H9 (cell line): ENCODE data around the gene TMEM92. TPM values are rescaled to one million over a fixed set of nuclear protein-coding genes. Genes with fewer than 3 reads are reported as not detected.
A peak's percentile ranks its signal among the peaks of the same experiment; 100 is the strongest.

Source experiments
- DNase-seq: peaks from one replicate; pipeline ENCODE4 v3.0.0-alpha.2; 2017
- H2AFZ ChIP-seq: one replicate; pipeline ENCODE4 v1.6.1; 2013; ENCODE audit warnings: mild to moderate bottlenecking, low read length, control low read depth, moderate library complexity
- H2AK5ac ChIP-seq: 2 replicates; pipeline ENCODE4 v1.6.1; 2013; ENCODE audit warnings: low read length, control low read depth, mixed read lengths; ENCODE audit not compliant: insufficient read length
- H2BK120ac ChIP-seq: one replicate; pipeline ENCODE4 v1.6.1; 2013; ENCODE audit warnings: low read depth, mild to moderate bottlenecking, low read length, control low read depth, inconsistent platforms; ENCODE audit not compliant: poor library complexity, severe bottlenecking
- H2BK12ac ChIP-seq: 2 replicates; pipeline ENCODE4 v1.6.1; 2013; ENCODE audit warnings: low read length, control low read depth, mixed read lengths, low read depth; ENCODE audit not compliant: insufficient read length
- H2BK15ac ChIP-seq: 2 replicates; pipeline ENCODE4 v1.6.1; 2013; ENCODE audit warnings: low read depth, low read length, control low read depth
- H2BK20ac ChIP-seq: one replicate; pipeline ENCODE4 v1.6.1; 2013; ENCODE audit warnings: low read depth, mild to moderate bottlenecking, low read length, control low read depth, inconsistent platforms; ENCODE audit not compliant: poor library complexity, severe bottlenecking
- H2BK5ac ChIP-seq: 2 replicates; pipeline ENCODE4 v1.6.1; 2013; ENCODE audit warnings: low read length, control low read depth, mixed read lengths; ENCODE audit not compliant: insufficient read length
- H3K14ac ChIP-seq: 2 replicates; pipeline ENCODE4 v1.6.1; 2013; ENCODE audit warnings: low read length, control low read depth; ENCODE audit not compliant: insufficient read depth
- H3K18ac ChIP-seq: 2 replicates; pipeline ENCODE4 v1.6.1; 2013; ENCODE audit warnings: low read depth, mild to moderate bottlenecking, mixed read lengths, low read length, control low read depth; ENCODE audit not compliant: insufficient read length
- H3K23ac ChIP-seq: 2 replicates; pipeline ENCODE4 v1.6.1; 2013; ENCODE audit warnings: low read length, control low read depth, mixed read lengths, low read depth; ENCODE audit not compliant: insufficient read length
- H3K23me2 ChIP-seq: 2 replicates; pipeline ENCODE4 v1.6.1; 2013; ENCODE audit warnings: low read depth, mild to moderate bottlenecking, mixed read lengths, low read length, control low read depth; ENCODE audit not compliant: insufficient read length, poor library complexity, severe bottlenecking
- H3K27ac ChIP-seq: 2 replicates; pipeline ENCODE4 v1.5.1; 2013; ENCODE audit warnings: low read length, control low read depth, mixed read lengths, low read depth; ENCODE audit not compliant: insufficient read length
- H3K27me3 ChIP-seq: 2 replicates; pipeline ENCODE4 v1.6.1; 2013; ENCODE audit warnings: low read length, control low read depth, inconsistent platforms; ENCODE audit not compliant: insufficient read depth
- H3K4ac ChIP-seq: 2 replicates; pipeline ENCODE4 v1.6.1; 2013; ENCODE audit warnings: low read depth, mild to moderate bottlenecking, control low read depth, inconsistent platforms, low read length, moderate library complexity
- H3K4me1 ChIP-seq: 2 replicates; pipeline ENCODE4 v1.6.1; 2013; ENCODE audit warnings: low read length, control low read depth, inconsistent platforms; ENCODE audit not compliant: insufficient read depth
- H3K4me2 ChIP-seq: 2 replicates; pipeline ENCODE4 v1.6.1; 2013; ENCODE audit warnings: low read length, control low read depth, mixed read lengths; ENCODE audit not compliant: insufficient read length, insufficient read depth
- H3K56ac ChIP-seq: 2 replicates; pipeline ENCODE4 v1.6.1; 2013; ENCODE audit warnings: low read depth, mild to moderate bottlenecking, mixed read lengths, low read length, control low read depth; ENCODE audit not compliant: insufficient read length
- H3K79me1 ChIP-seq: 2 replicates; pipeline ENCODE4 v1.6.1; 2013; ENCODE audit warnings: low read depth, mild to moderate bottlenecking, moderate library complexity, low read length, control low read depth, inconsistent platforms; ENCODE audit not compliant: insufficient read depth, poor library complexity, severe bottlenecking
- H3K79me2 ChIP-seq: 2 replicates; pipeline ENCODE4 v1.6.1; 2013; ENCODE audit warnings: low read length, control low read depth, inconsistent platforms; ENCODE audit not compliant: insufficient read depth
- H3K9ac ChIP-seq: 2 replicates; pipeline ENCODE4 v1.6.1; 2013; ENCODE audit warnings: low read length, control low read depth, mixed read lengths; ENCODE audit not compliant: insufficient read length; ENCODE audit errors: extremely low read depth
- H3K9me3 ChIP-seq: one replicate; pipeline ENCODE4 v1.6.1; 2013; ENCODE audit warnings: low read depth, low read length, inconsistent platforms; ENCODE audit not compliant: control insufficient read depth
- H3T11ph ChIP-seq: one replicate; pipeline ENCODE4 v1.6.1; 2013; ENCODE audit warnings: mild to moderate bottlenecking, low read length, control low read depth, inconsistent platforms
- H4K20me1 ChIP-seq: one replicate; pipeline ENCODE4 v1.6.1; 2013; ENCODE audit not compliant: control insufficient read depth, insufficient read length, insufficient read depth
- H4K5ac ChIP-seq: 2 replicates; pipeline ENCODE4 v1.6.1; 2013; ENCODE audit warnings: low read depth, mild to moderate bottlenecking, mixed read lengths, low read length, control low read depth; ENCODE audit not compliant: insufficient read length
- H4K8ac ChIP-seq: replicated peaks from 2 replicates; pipeline ENCODE4 v1.6.1; 2013; ENCODE audit warnings: low read length, control low read depth, mixed read lengths, low read depth; ENCODE audit not compliant: insufficient read length
- H4K91ac ChIP-seq: 2 replicates; pipeline ENCODE4 v1.6.1; 2013; ENCODE audit warnings: low read depth, mild to moderate bottlenecking, moderate library complexity, mixed read lengths, low read length, control low read depth; ENCODE audit not compliant: insufficient read length
- H3K27ac Mint-ChIP-seq, 3 experiments: 2 replicates in 2 of 3; 3 replicates in 1 of 3; pipeline ENCODE4 v1.8.0; 2020 to 2021; ENCODE audit warnings: mixed read lengths in 3 of 3, mild to moderate bottlenecking in 1 of 3, moderate library complexity in 1 of 3
- H3K27me3 Mint-ChIP-seq: 2 replicates; pipeline ENCODE4 v1.8.0; 2021; ENCODE audit warnings: low read depth, mild to moderate bottlenecking, moderate library complexity, mixed read lengths
- H3K36me3 Mint-ChIP-seq, 3 experiments: 2 replicates in 2 of 3; 3 replicates in 1 of 3; pipeline ENCODE4 v1.8.0; 2020 to 2021; ENCODE audit warnings: low read depth in 3 of 3, mixed read lengths in 3 of 3; ENCODE audit not compliant: insufficient read depth in 1 of 3
- H3K4me1 Mint-ChIP-seq, 2 experiments: 2 replicates each; pipeline ENCODE4 v1.8.0; 2020; ENCODE audit warnings: mixed read lengths in 2 of 2
- H3K4me3 Mint-ChIP-seq, 2 experiments: 2 replicates in 1 of 2; 3 replicates in 1 of 2; pipeline ENCODE4 v1.8.0; 2020 to 2021; ENCODE audit warnings: mild to moderate bottlenecking in 2 of 2, mixed read lengths in 2 of 2, moderate library complexity in 1 of 2
- H3K9me3 Mint-ChIP-seq, 2 experiments: 2 replicates in 1 of 2; 3 replicates in 1 of 2; pipeline ENCODE4 v1.8.0; 2020; ENCODE audit warnings: mild to moderate bottlenecking in 2 of 2, mixed read lengths in 2 of 2, moderate library complexity in 1 of 2
- CTCF ChIP-seq: fragments of 200-600 bp; sonication (generic); conservative IDR thresholded peaks from 3 replicates; pipeline ENCODE4 v1.8.0; 2021; ENCODE audit warnings: antibody characterized with exemption, mild to moderate bottlenecking
- WGBS: extraction: QIAGEN DNeasy Blood & Tissue Kit; methylation state at CpG from one replicate; pipeline ENCODE4 v1.1.7; 2013; ENCODE audit warnings: missing lambda C conversion rate, low lambda C conversion rate, mixed read lengths; ENCODE audit not compliant: insufficient read length; ENCODE audit errors: extremely low coverage; 5-methylcytosine and 5-hydroxymethylcytosine counted together
- total RNA-seq: library from RNA; stranded (reverse); gene quantifications from 2 replicates; pipeline ENCODE4 v1.2.1, GENCODE V29; 2021

The TMEM92 gene
- total RNA-seq, 1 experiment from 2014 or later = 10.9 TPM

GRCh38 chr17:50326831-50327364 lies 52.6 kb downstream of the TMEM92 start:
- Histone ChIP-seq H2BK12ac (no peak overlapping the region), H2AK5ac (no peak overlapping the region), H3K79me2 (no peaks in the 10 kb centered on the region), H2BK120ac (no peak overlapping the region), H3T11ph (no peak overlapping the region), H3K4me2 (no peak overlapping the region), H3K27me3 (no peaks in the 10 kb centered on the region), H3K56ac (no peak overlapping the region), H3K23ac (no peak overlapping the region), H3K27ac (no peak overlapping the region), H3K9me3 (no peaks in the 10 kb centered on the region), H3K14ac (no peak overlapping the region), H3K18ac (no peak overlapping the region), H2AFZ (no peak overlapping the region), H3K4me1 (no peaks in the 10 kb centered on the region), H2BK20ac (no peak overlapping the region), H4K5ac (no peak overlapping the region), H3K79me1 (no peaks in the 10 kb centered on the region), H2BK15ac (no peak overlapping the region), H3K9ac (no peak overlapping the region), H4K8ac (no peak overlapping the region), H3K23me2 (no peaks in the 10 kb centered on the region), H3K4ac (no peak overlapping the region), H2BK5ac (no peak overlapping the region), H4K20me1 (no peaks in the 10 kb centered on the region), H4K91ac (no peak overlapping the region)
- peaks cover 5% of the 10 kb centered on the region for H3K27me3 Mint-ChIP-seq
- H3K4me1 Mint-ChIP-seq = peaks cover 7 to 11% of the 10 kb centered on the region in 2 experiments
- H3K27ac Mint-ChIP-seq = peak overlapping the region in 1 of 3 experiments; percentile 92; a peak in 2 of 7 replicates
- H3K9me3 Mint-ChIP-seq = no peaks in the 10 kb centered on the region
- no peaks in the 10 kb centered on the region for H3K36me3 Mint-ChIP-seq
- no peak overlapping the region for H3K4me3 Mint-ChIP-seq
- no peak for DNase-seq
- no peak for TF ChIP-seq CTCF
- no CpG with 5 or more reads among the region's 9 CpGs for WGBS
